Neural cell (in vitro differentiated cells): ENCODE results near the gene KRTAP1-4.

Source experiments
- CTCF ChIP-seq: fragments of 450-650 bp; IDR thresholded peaks from 2 replicates; pipeline ENCODE4 v1.5.1; 2014; ENCODE audit warnings: antibody characterized with exemption, mild to moderate bottlenecking, moderate library complexity; ENCODE audit not compliant: poor library complexity, severe bottlenecking
- EZH2 ChIP-seq: fragments of 200-600, 300-800 bp; shearing (Covaris generic), sonication (generic); IDR thresholded peaks from 2 replicates; pipeline ENCODE4 v1.6.1; 2014; ENCODE audit warnings: antibody characterized with exemption, low read length, borderline replicate concordance, mild to moderate bottlenecking; ENCODE audit not compliant: insufficient read depth, poor library complexity, severe bottlenecking
- RAD21 ChIP-seq: fragments of 450-650 bp; conservative IDR thresholded peaks from 2 replicates; pipeline ENCODE4 v1.6.1; 2014; ENCODE audit warnings: antibody characterized with exemption, mild to moderate bottlenecking, moderate library complexity

- TF ChIP-seq CTCF (no peak), EZH2 (no peak), RAD21 (no peak)
Measured at GRCh38 chr17:40995116-40995515, 34.9 kb downstream of the KRTAP1-4 start.
